ENCODE measurements around the gene ABHD17B.

ABHD17B gene

DNA sequence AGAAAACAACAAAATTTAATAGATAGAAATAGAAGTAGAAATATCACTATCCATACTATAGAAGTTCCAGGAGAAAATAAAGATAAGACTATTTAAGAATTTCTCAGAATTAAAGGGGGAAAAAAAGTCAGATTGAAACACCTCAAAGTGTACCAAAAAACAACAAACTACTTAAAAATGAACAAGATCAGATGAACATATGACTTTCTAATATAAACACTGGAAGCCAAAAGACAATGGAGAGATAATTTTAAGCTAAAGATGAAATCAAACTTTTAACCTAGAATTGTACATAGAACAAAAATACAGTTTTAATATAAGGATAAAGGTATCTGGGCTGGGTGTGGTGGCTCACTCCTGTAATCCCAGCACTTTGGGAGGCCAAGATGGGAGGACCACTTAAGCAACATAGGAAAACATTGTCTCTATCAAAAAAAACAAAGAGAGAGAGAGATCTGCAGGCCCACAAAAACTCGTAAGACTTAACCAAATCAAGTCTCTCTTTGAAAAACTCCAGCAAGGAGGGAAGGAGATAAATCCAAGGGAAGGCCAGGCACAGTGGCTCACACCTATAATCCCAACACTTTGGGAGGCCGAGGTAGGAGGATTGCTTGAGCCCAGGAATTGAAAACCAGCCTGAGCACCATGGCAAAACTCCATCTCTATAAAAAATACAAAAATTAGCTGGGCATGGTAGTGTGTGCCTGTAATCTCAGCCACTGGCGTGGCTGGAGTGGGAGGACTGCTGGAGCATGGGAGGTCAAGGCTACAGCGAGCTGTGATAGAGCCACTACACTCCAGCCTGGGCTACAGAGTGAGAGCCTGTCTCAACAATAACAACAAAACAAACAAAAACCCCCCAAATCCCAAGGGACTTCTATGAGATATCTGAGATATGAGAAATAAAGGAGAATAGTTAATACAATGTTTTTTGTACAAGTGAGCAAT lies 32.4 kb downstream of the ABHD17B start:
- DNase-seq (ENCODE audit: low read depth in 2 of 2), result no peak

GRCh38 chr9:71876829-71877228 lies 34.2 kb downstream of the ABHD17B start:
- DNase-seq (ENCODE audit: low read depth in 2 of 2), result no peak

- no peak for DNase-seq (ENCODE audit: low read depth in 2 of 2)
Measured at GRCh38 chr9:71876106-71876505, 34.9 kb downstream of the ABHD17B start.

- no peak for DNase-seq (ENCODE audit: low read depth in 2 of 2)
Measured at GRCh38 chr9:71875345-71875744, 35.6 kb downstream of the ABHD17B start.

DNA sequence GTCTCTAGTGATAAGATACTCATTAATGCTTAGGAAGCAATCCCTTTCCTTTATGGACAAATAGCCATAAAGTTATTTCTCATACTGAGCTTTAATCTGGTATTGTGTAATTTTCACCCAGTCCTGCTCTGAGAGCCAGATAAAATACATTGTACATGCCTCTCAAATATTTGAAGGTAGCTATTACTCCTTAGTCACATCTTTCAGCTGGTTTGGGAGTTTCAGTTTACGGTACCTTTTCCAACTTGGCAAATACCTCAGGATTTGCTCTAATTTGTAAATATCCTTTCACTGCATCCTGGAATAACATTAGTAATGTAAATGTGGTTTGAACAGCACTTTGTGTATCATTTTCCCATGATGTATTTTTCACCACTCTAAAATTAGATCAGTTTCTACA lies 47.4 kb downstream of the ABHD17B start:
- no peak for DNase-seq (ENCODE audit: low read depth in 2 of 2)

- DNase-seq (ENCODE audit: low read depth in 2 of 2), result no peak
Measured at GRCh38 chr9:71861618-71862017, 49.4 kb downstream of the ABHD17B start.

DNA sequence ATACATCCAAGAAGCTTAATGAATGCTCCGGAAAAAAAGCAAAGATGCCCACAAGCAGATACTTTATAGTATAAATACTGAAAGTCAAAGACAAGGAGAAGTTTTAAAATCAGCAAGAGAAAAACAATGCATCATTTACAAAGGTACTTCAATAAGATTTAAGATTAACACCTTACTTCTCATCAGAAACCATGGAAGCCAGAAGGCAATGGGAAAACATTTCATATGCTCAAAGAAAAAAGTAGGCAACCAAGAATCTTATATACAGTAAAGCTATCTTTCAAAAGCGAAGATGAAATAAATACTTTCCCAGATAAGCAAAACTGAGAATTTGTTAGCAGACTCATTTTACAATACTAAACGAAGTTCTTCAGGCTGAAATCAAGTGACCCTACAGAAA lies 51.1 kb downstream of the ABHD17B start:
- DNase-seq (ENCODE audit: low read depth in 2 of 2), result no peak

DNA sequence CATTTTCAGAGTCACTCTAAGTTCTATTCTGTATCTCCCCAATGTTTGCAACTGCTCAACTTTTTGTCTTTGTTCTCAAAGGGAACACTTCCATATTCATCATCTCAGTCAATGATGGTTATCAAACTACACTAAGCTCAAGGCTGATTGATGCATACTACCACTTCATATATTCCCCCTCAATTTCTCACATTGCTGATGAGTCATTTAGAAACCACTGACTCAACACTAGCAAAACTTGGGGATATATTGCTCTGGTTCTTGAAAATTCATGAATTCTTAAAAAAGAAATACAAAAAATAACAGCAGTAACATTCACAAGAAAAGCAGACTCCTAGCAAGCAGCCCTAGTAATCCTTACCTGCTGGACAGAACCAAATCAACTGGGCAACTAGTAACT lies 52.2 kb downstream of the ABHD17B start:
- no peak for DNase-seq (ENCODE audit: low read depth in 2 of 2)

DNA sequence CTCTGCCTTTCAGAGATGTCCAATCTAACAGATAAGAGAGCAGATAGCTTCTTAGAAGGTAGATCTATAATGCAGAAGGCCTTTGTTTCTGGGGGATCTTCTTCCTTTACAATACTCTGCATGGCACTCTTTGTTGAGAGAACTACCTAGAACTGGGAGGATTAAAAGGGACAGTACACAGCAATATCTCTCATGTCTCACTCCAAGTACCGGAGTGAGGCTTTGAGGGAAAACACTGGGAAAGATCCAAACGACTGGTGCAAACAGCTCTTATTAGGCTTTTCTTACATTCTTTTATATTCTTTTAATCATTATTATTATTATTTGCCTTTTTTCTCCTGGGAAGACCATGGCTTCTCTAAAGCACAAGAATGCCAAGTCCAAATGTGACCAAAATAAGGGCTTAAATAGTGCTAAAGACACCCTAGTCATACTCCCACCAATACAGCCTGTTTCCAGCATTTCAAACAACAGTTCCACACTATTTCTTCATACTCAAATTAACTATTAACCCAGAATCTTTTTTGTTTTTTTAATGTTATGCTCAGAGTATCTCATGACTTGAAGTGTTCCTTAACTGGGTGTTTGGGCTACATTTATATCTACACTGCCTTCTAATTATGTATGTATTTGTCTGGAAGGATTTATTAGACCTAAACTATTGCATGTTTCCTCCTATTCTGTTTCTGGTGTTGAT lies 52.7 kb downstream of the ABHD17B start:
- no peak for DNase-seq (ENCODE audit: low read depth in 2 of 2)

GRCh38 chr9:71857159-71857558 lies 53.8 kb downstream of the ABHD17B start:
- no peak for DNase-seq (ENCODE audit: low read depth in 2 of 2)

GRCh38 chr9:71854811-71855210 lies 56.2 kb downstream of the ABHD17B start:
- DNase-seq (ENCODE audit: low read depth in 2 of 2), result no peak

- no peak for DNase-seq (ENCODE audit: low read depth in 2 of 2)
Measured at GRCh38 chr9:71853084-71853483, 57.9 kb downstream of the ABHD17B start.

GRCh38 chr9:71850996-71851395 lies 60.0 kb downstream of the ABHD17B start:
- DNase-seq (ENCODE audit: low read depth in 2 of 2), result no peak

GRCh38 chr9:71847892-71848291 lies 63.1 kb downstream of the ABHD17B start:
- DNase-seq (ENCODE audit: low read depth in 2 of 2), result no peak

DNA sequence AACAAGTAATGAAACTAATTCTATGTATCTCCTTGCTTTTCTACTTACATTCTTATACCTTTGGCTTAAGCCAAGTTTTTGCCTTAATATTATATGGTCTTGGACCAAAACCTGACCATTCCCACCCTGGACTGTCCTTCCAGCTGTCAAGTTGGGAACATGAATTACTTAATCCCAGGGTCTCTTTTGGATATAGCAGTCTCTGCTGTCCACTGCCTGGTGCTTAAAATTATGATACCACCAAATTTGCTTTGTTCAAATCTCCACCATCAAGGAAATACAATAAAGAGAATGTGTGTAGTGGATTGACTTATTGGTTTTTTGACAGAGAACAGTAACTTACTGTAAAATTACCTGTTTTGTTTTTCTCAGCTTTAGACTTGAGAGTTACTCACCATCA lies 66.2 kb downstream of the ABHD17B start:
- DNase-seq (ENCODE audit: low read depth in 2 of 2), result no peak

DNA sequence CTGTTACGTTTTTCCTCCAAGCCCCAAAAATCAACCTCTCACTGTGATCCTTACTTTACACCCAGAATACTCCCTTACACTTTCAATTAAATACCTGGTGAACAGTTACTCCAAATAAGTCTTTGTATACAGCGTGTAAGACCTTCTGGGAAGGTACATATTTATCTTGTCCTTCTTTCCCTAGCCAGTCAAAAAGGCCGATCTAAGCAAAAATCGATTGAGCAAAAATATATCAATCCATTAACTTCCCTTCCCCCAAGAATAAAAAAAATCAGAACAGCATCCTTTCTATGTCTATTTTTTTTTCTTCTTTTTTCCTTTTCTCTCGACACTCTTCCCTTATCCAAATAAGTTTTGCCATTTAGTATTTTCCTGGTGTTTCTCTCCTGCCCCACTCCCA lies 71.3 kb downstream of the ABHD17B start:
- no peak for DNase-seq (ENCODE audit: low read depth in 2 of 2)

- no peak for DNase-seq (ENCODE audit: low read depth in 2 of 2)
Measured at GRCh38 chr9:71835596-71835995, 75.4 kb downstream of the ABHD17B start.

GRCh38 chr9:71830929-71831328 lies 80.1 kb downstream of the ABHD17B start:
- no peak for DNase-seq (ENCODE audit: low read depth in 2 of 2)

DNA sequence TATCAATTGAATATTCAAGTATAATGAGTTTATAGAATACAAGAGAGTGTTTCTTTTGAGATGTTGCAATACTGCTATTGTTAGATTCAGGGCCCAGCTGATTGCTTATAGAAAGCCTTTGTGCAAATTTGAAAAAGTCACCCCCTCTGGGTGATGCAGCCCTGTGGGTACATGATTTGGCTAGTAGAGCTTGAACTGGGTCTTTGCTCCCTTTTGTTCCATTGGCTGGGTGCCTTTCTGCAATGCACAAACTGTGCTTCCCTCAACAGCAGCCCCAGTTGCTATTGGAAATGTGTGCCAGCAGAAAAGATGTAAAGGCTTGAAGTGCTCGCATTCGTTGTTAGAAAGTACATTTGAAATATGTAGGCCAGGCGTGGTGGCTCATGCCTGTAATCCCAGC lies 80.8 kb downstream of the ABHD17B start:
- no peak for DNase-seq (ENCODE audit: low read depth in 2 of 2)

DNA sequence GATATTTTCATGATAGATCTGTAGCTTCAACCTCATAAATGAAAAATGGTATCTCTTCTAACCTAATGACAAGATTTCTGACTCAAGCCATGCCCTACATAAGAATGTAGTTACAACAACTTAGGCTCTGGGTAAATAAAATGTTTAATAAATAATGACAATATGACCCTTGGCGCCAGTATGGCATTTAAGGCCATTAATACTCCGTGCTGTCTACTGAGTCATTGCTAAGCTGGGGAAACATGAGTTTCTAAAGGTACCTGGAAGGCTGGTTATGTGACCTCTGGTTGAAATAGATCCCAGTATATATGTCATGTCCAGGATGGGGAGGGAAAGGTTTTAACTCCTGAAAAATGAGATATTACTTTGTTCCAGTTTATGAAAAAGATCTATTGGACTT lies 84.7 kb downstream of the ABHD17B start:
- no peak for DNase-seq (ENCODE audit: low read depth in 2 of 2)

- no peak for DNase-seq (ENCODE audit: low read depth in 2 of 2)
Measured at GRCh38 chr9:71824257-71824656, 86.7 kb downstream of the ABHD17B start.

GRCh38 chr9:71822935-71823334 lies 88.1 kb downstream of the ABHD17B start:
- no peak for DNase-seq (ENCODE audit: low read depth in 2 of 2)

DNA sequence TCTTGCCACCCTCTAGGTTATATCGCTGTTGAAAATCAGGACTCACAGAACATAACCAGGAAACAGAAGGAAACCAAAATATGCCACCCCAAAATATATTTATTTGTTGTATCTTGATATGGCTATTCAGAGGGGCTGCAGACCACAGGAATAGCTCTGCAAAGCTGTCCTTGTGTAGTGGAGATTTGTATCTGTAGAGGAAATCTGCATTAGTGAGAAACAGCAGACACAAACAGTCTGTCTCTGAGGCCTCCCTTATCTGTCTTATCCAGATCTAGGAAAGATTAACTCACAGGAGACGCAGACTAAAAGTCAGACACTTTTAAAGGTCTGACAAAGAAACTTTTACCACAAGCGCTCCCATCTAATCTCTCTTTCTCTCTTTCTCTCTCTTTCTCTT lies 88.5 kb downstream of the ABHD17B start:
- no peak for DNase-seq (ENCODE audit: low read depth in 2 of 2)
